Mucosa of gallbladder (tissue), 1 donor: ENCODE measurements around the gene ALX4. TPM values are rescaled to one million over a fixed set of nuclear protein-coding genes. Genes with fewer than 3 reads are reported as not detected.

Experiments
- total RNA-seq: library from RNA; stranded (reverse); gene quantifications from one replicate; pipeline ENCODE4 v1.2.1, GENCODE V29; 2021
- donor health status: DM: no; HTN: no; CAD: no.

The ALX4 gene
- total RNA-seq, 1 donor from 2014 or later, result 0.03 TPM

Other genes starting within 250 kb of the ALX4 start
- 28.1 TPM for gene ACCS, start 243.9 kb downstream of the ALX4 start, total RNA-seq
- gene EXT2, start 214.5 kb downstream of the ALX4 start, total RNA-seq, result 61.3 TPM